Activated CD4-positive, alpha-beta T cell treated with anti-CD3 and anti-CD28 coated beads for 24 hours (primary cell): Measurements from ENCODE around the gene UCP3.

ENCODE experiments used
- DNase-seq, 2 donors: peaks; one replicate each; pipeline ENCODE4 v3.0.0-alpha.2; 2020; ENCODE audit warnings: low read depth in 2 of 2

The UCP3 gene

DNA sequence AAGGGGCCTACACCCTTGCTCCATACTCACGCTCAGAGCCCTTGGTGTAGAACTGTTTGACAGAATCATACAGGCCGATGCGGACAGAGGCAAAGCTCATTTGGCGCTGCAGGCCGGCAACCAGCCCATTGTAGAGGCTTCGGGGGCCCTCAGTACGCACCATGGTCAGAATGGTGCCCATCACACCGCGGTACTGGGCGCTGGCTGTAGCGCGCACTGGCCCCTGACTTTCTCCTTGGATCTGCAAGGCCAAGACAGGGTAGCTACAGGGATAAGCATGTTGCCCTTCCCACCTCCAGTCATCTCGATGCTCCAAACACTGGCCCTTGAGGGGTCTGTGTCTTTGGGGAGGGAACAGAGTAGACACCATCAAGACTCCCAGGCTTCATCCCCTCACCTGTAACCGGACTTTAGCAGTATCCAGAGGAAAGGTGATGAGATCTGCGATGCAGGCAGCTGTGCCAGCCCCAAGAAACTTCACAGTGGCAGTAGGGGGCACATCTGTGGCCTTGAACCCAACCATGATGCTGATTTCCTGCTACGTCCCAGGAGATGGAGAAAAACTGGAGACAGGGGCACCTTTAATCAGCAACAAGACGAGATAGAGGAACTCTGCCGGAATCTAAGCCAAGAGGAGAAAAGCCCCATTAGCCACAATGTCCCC, 30.9 kb downstream of the UCP3 start:
- no peak for DNase-seq

- no peak for DNase-seq
Measured at GRCh38 chr11:73976451-73977151, 32.3 kb downstream of the UCP3 start.

DNA sequence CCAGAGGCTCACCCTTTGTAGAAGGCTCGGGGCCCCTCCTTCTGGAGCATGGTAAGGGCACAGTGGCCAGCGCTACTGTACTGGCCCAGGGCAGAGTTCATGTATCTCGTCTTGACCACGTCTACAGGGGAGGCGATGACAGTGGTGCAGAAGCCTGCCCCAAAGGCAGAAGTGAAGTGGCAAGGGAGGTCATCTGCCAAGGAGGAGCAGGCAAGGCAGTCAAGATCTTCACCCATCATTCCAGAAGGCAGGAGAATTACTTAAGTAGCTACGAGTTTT, 33.5 kb downstream of the UCP3 start:
- no peak for DNase-seq

DNA sequence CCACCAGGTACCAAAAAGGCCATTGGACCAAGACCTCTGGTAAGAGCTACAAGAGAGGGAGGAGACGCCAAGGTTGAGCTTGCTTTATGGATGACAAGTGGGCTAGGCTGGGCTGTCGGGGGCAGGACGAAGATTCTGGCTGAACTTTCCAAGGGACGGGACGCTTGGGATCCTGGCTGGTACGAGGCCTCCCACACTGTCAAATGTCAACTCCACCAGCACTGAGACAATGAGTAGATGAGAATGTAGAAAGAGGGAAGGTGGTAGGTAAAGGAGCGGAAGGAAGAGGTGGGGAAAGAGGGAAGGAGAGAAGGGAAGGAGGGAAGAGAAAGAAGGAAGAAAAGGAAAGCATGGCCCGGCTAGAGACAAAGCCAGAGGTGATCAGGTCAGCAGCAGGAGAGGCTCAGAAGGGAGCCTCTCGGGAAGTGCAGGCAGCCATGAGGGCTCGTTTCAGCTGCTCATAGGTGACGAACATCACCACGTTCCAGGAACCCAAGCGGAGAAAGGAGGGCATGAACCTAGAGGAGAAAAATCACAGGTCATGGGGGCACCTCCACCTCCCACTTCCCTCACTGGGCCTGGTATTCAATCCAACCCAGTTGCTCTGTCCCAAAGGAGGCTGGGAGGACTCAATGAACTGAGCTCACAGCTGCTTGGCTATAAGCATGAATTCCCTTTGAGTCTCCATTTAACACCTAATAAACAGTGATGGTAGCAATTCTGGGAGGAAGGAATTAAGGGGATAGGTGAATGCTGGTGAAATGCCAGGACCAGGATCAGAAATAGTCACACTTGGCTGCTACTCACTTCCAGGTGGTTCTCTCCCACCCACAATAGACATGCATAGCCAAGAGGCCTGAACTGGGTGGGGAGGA, 34.0 kb downstream of the UCP3 start:
- DNase-seq, result no peak

DNA sequence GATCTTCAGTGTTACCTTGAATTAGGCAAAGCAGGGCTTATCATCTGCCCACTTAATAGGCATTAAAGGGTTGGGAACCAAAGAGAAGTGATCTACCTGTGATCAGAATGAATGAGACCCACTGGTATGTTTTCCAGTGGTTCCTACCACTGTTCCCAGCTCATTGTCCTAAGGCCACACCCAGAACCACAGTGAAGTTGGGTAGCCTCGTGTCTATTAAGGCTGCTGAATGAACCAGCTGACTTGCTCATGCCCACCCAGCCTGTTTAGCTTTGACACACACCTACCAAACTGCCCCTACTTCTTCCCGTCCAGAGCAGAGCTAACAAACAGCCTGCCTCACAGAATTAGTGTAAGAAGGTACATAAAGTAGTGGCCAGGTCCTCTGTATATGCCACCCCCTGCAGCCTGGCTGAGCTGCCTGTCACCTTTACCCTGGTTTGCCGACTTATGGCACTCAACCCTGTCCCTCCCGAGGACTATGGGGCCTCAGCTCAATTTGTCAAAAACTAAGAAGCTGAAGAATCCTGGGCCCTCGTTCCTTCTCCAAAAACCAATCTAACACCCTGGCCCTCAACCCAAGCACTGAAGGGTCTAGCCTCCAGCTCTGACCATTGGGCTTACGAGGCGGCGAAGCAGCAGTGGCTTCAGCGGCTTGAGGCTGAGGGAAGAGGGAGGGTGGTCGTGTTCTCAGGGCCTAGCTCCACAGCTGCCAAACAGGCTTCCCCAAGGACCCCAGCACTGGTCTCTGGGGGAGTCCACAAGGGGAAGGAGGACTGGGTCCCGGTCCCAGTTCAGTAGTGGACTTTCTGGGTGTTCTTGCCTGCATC, 36.0 kb downstream of the UCP3 start:
- DNase-seq, result no peak

DNA sequence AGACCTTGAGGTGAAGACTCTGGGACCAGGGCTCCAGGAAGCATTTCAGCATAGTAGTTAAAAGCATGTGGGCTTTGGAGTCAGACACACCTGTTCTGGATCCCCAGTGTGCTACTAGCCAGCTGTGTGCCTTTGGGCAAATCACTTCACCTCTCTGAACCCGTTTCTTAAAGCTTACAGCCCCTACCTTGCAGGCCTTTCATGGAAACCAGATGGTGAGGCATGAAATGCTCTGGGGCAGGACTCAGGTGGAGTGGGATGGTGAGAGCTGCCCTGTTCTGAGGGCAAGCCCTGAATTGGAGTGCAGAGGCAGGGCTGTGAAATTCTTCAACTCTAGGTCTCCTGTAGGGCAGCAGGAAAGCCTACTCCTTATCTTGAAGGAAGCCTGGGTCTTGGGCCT, 36.7 kb downstream of the UCP3 start:
- no peak for DNase-seq

DNA sequence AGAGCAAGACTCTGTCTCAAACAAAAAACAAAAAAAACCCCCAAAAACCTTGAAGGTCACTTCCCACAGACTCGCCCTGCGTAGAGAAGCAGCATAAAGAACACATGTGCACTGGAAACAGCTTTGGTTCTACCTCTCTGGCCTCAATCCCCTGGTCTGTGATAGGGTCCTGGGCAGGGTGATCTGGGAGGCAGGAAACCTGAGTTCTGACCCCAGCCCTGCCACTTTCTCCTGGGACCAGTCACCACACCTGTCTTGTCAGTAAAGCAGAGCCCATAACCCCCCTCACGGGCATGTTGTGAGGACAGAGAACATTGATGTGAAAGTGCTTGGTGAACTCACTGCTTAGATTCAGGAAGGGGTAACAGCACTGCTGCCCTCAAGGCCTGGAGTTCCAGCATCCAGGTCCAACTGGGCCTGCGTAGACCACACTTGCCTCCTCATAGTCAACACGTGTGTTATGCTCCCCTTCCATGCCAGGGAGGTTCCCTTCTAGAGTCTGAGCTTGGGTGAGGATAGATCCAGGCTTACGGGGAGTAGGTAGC, 37.6 kb downstream of the UCP3 start:
- no peak for DNase-seq

- DNase-seq, result no peak
Measured at GRCh38 chr11:73969991-73970800, 38.7 kb downstream of the UCP3 start.

DNA sequence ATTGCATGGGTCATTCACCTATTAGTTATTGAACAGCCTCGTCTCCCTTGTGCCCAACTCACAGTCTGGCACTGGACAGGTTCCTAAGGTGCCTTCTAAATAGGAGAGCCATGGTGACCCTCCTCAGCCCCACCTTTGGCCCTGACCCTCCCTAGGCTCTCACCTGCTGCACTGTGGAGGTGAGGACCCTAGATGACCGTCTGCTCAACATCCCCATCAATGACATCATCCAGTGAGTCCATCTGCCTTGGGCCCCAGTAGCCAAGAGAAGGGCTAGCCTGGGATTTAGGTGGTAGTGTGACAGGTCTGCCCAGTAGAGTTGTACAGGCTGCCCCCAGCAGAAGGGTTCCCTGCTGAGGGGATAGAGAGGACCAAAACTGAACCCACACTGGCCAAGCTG, 39.8 kb downstream of the UCP3 start:
- no peak for DNase-seq

DNA sequence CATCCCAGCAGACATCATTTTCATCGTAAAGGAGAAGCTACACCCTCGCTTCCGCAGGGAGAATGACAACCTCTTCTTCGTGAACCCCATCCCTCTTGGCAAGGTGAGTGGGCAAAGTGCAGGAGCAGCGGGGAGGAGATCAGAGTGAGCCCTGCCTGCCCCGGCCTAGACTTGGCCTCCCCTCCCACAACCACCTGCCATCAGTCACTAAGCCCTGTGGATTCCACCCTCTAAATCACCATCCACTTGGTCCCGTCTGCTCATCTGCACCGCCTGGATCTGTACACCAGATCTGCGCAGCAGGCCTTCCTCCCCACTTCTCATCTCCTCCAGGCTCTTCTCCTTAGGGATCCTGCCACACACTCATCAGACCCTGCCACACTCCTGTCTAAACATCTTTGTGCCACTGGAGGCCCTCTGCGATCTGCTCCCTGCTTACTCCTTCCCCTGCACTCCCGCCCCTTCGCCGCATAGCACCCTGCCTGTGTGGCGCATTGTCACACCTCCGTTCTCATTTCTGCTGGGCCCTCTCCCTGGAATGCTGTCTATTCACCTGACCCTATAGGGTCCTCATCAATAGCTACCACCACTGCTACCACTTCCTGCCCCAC, 40.4 kb downstream of the UCP3 start:
- no peak for DNase-seq

DNA sequence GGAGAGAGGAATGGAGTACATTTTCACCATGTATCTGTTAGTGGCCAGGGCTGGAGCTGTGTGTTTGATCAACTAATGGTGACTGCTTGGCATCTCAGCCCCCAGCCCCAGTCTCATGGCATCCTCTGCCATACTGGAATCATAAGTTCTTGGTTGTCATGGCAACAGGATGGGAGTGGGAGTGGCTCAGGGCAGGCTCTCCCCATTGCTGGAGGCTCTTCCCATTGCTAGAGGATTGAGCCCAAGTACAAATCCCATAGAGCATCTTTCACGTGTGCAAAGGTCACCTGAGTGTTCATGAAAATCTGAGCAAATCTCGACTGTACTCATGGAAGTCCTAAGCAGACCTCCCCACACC, 43.1 kb downstream of the UCP3 start:
- no peak for DNase-seq

DNA sequence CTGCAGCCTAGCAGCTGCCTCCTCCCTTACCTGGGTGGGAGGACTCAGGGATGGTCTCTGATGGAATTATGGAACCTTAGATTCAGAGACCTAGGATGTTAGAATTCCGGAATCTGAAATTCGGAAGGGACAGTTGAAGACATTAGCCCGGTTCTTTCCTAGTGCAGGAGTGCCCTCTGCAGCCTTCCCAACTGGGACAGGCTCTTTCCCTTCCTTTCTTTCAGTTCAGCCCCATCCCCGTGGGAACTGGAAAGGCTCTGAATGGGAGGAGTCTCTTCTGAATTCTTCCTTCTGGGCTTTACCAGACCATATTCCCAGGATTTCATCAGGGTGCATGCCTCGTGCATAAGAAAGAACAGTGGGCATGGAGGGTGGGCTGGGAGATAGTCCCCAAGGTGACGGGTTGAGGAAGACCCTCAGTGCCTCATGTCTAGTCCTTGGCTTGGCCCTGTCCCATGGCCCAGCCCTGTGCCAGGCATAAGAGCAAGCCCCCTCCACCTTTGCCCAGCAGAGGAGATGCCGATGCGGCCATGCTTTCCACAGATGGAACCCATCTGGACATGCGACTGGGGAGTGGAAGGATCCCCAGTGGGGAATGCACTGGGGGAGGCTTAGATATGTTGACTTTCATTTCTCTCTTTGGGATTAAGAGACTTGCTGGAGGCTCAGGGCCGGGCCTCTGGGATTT, 43.7 kb downstream of the UCP3 start:
- no peak for DNase-seq

- no peak for DNase-seq
Measured at GRCh38 chr11:73963861-73964260, 45.0 kb downstream of the UCP3 start.

DNA sequence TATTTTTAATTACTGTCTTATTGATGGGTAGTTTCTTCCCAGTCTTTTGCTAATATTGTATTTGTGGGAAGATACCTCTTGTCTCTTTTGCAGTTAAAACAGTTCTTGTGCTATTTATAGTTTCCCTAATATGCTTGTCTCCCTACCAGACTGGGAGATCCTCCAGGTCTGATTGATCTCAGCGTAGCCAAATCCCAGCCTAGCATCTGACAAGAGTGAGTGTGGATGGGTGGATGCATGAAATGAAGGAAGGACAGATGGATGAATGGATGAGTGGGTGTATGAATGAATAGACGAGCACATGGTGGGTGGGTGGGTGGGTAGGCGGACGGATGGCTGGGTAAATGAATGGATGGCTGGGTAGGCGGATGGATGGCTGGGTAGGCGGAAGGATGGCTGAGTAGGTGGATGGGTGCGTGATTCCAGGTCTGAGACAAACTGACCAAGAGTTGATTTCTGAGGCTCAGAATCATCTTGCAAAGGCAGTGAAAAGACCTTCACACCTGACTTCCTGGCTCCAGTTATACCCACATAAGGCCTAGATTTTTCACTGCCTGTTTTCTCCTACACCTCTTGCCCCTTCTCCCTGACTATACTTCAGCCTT, 46.7 kb downstream of the UCP3 start:
- no peak for DNase-seq

- DNase-seq, result no peak
Measured at GRCh38 chr11:73961321-73961720, 47.6 kb downstream of the UCP3 start.

GRCh38 chr11:73958521-73959141, 50.3 kb downstream of the UCP3 start:
- no peak for DNase-seq

- DNase-seq, result no peak
Measured at GRCh38 chr11:73957654-73958361, 51.1 kb downstream of the UCP3 start.

GRCh38 chr11:73956876-73957653, 51.8 kb downstream of the UCP3 start:
- DNase-seq, result no peak
